ENCODE data around the gene KMT2C.
"Not testable (repeated sequence)": the region's sequence is repeated elsewhere in the genome, so short reads cannot be mapped to it uniquely, and the experiment has no call there.

KMT2C gene

DNA sequence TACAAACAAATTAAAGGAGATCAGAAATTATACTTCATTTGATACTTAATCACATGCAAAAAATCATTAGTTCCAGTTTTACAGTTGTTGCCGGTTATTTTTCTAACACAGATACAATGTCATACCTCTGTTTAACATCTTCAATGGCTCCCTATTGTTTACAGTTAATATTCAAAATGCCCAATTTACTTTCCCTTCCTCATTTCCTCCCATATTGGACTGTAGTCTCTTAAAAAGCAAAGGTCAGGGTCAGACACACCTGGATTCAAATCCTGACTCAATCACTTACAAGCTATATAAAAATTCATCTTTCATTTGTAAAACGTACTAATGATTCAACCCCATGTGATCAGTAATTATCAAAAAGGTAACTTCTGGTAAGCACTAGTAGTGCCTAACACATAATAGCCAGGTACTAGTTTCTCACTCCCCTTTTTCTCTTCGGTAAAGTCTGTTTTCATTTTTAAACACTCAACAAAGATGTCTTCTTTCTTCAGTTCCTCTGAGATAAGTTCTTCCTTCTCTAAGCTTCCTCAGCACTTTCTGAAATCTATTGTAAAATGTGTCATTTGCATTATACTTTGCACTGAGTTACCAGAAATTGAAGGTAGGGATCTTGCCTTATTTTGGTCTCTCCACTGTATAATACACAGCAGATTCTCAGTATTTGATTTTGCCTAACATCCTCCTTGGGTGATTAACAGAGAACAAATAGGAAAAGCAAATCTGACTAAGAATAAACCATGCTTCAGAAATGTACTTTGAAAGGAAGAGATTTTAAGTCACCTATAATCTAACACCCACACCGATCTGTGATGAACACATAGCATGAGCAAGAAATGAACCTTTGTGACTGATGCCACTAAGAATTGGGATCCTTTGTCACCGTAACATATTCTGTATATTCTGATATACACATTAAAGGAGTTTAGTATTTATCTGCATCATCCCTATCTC lies 16.1 kb downstream of the KMT2C start:
- no peak for DNase-seq
- in situ Hi-C loops (cut with HindIII; ENCODE audit: low pct_ligation_motif_present, low pct_unique_long_range_greater_than_20kb, low sequenced_read_pairs): no loop called here

DNA sequence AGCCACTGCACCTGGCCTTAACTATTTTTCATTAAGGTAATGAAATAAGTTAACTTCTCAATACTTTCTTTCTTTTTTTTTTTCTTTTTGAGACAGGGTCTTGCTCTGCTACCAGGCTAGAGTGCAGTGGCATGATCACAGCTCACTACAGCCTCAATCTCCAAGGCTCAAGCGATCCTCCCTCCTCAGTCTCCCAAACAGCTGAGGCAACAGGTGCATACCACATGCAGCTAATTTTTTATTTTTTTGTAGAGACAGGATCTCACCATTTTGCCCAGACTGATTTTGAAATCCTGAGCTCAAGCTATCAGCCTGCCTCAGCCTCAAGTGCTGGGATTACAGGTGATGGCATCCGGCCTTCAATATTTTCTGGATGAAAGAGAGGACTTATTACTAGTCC lies 21.0 kb downstream of the KMT2C start:
- in situ Hi-C loops (cut with HindIII; ENCODE audit: low pct_ligation_motif_present, low pct_unique_long_range_greater_than_20kb, low sequenced_read_pairs): no loop called here
- no peak for DNase-seq

DNA sequence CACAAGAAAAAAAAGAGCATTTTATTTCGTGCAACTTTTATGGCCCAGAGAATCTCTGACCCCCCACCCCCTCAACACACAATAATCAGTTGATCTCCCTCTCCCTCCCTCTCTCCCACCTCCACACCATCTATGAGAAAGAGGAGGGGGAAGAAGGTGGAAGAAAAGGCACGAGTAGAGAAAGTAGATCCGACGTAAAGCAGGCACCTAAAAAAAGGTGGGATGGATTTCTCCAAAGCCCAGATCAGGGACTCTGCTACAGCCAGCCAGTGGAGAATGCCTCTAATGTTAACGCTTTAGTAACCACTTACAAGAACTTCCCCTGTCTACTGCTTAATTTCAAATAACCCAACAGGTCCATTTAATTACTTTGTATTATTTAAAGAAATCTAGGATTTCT lies 24.4 kb downstream of the KMT2C start:
- in situ Hi-C loops (cut with HindIII; ENCODE audit: low pct_ligation_motif_present, low pct_unique_long_range_greater_than_20kb, low sequenced_read_pairs): no loop called here
- DNase-seq: peak; percentile 47

DNA sequence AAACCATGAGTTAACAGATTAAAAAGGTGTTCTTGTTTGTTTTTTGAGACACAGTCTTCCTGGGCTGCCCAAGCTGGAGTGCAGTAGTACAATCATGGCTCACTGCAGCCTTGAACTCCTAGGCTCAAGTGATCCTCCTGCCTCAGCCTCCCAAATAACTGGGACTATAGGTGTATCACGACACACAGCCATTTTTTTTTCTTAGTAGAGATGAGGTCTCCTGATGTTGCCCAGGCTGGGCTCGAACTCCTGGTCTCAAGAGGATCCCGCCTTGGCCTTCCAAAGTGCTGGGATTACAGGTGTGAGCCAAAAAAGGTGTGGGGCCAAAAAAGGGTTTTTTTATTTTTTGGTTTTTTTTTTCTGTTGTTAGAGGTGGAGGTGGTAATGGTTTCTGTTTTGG lies 29.3 kb downstream of the KMT2C start:
- in situ Hi-C loops (cut with HindIII; ENCODE audit: low pct_ligation_motif_present, low pct_unique_long_range_greater_than_20kb, low sequenced_read_pairs): no loop called here
- DNase-seq: no peak

DNA sequence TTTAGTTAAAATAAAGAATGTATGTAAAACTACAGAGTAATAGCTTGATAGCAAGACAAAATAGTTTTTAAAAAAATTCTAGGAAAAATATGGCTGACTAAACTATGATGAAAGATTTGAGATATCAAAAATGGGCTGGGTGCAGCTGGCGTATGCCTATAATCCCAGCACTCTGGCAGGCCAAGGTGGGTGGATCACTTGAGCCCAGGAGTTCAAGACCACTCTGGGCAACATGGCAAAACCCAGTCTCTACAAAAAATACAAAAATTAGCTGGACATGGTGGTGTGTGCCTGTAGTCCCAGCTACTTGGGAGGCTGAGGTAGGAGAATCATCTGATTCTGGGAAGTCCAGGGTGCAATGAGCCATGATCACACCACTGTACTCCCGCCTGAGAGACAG lies 29.8 kb downstream of the KMT2C start:
- in situ Hi-C loops (cut with HindIII; ENCODE audit: low pct_ligation_motif_present, low pct_unique_long_range_greater_than_20kb, low sequenced_read_pairs): not testable (repeated sequence)

DNA sequence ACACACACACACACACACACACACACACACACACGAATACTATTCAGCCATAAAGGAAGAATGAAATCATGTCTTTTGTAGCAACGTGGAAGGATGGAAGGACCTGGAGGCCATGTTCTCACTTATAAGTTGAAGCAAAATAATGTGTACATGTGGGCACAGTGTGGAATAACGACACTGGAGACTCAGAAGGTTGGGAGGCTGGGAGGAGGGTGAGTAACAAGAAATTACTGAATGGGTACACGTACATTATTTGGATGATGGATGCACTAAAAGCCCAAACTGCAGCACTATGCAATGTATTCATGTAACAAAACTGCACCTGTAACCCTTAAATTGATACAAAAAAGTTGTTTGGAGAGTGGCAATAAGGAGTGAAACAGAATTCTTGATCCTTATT lies 32.1 kb downstream of the KMT2C start:
- in situ Hi-C loops (cut with HindIII; ENCODE audit: low pct_ligation_motif_present, low pct_unique_long_range_greater_than_20kb, low sequenced_read_pairs): no loop called here
- DNase-seq: no peak

More for the DNA sequence above, 29.8 kb downstream of the KMT2C start:
- not testable (repeated sequence) for DNase-seq

DNA sequence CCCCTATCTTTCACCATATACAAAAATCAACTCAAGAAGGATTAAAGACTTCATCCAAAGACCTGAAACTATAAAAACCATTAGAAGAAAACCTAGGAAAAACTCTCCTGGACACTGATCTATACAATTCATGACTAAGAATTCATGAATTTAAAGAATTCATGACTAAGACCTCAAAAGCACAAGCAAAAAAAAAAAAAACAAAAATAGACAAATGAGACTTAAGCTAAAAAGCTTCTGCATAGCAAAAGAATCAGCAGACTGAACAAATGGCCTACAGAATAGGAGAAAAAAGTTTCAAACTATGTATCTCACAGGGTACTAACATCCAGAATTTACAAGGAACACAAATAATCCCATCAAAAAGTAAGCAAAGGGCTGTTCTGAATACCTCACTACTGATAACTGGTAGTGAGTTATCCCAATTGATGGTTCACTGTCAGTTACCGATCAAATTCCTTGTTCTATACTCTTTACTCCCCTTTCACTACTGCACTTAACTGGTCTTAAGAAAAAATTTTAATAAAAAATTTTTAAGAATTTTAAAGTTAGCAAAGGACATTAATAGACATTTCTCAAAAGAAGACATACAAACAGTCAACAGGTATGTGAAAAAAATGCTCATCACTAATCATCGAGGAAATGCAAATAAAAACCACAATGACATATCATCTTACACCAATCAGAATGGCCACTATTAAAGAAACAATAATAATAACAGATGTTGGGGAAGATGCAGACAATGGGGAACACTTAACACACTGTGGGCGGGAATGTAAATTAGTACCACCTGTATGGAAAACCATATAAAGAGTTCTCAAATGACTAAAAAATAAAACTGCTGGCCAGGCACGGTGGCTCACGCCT lies 33.2 kb downstream of the KMT2C start:
- DNase-seq: peak; percentile 74
- in situ Hi-C loops (cut with HindIII; ENCODE audit: low pct_ligation_motif_present, low pct_unique_long_range_greater_than_20kb, low sequenced_read_pairs): no loop called here

DNA sequence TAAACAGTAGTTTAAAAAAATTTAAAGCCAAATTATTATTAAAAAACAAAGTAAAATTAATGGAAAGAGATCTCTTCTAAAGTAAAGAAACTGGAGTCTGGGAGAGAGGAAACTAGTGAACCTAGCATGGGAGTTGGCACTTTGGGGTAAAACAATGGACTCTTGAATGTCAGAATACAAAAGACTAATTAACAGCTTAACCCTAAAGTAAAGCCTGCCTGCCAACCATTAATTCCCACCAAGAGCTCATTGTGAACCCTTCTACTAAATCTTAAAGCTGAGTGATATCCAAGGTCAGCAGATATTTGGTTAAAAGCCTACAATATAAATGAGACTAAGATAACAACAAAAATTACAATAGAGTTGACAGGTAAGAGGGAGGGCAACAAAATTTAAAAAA lies 36.5 kb downstream of the KMT2C start:
- DNase-seq: no peak
- in situ Hi-C loops (cut with HindIII; ENCODE audit: low pct_ligation_motif_present, low pct_unique_long_range_greater_than_20kb, low sequenced_read_pairs): no loop called here

DNA sequence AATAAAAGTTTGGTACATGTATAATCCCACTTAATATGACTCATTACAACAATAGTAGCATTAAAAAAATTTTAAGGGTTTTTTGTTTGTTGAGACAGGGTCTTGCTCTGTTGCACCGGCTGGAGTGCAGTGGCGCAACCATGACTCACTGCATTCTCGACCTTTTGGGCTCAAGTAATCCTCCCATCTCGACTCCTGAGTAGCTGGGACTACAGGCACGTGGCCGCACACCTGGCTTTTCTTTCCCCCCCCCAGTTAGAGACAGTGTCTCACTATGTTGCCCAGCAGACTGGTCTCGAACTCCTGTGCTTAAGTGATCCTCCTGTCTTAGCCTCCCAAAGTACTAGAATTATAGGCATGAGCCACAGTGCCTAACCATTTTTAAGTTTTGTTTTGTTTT lies 40.7 kb downstream of the KMT2C start:
- DNase-seq: no peak
- in situ Hi-C loops (cut with HindIII; ENCODE audit: low pct_ligation_motif_present, low pct_unique_long_range_greater_than_20kb, low sequenced_read_pairs): no loop called here

DNA sequence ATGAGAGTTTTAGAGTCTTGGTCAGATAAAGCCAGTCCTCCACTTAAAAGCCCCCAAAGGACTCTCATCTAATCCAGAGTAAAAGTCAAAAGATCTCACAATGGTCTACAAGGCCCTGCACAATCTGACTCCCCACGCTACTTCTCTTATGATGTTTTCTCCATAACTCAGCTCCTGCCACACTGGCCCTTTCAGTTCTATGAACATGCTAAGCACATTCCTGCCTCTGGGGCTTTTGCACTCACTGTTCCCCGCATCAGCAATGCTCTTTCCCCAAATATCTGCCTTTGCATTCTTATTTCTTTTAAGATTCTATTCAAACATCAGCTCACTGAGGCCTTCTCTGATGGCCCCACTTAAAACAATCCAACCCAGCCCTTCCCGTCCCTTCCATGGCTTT lies 41.6 kb downstream of the KMT2C start:
- DNase-seq: peak; percentile 67
- in situ Hi-C loops (cut with HindIII; ENCODE audit: low pct_ligation_motif_present, low pct_unique_long_range_greater_than_20kb, low sequenced_read_pairs): not testable (repeated sequence)

DNA sequence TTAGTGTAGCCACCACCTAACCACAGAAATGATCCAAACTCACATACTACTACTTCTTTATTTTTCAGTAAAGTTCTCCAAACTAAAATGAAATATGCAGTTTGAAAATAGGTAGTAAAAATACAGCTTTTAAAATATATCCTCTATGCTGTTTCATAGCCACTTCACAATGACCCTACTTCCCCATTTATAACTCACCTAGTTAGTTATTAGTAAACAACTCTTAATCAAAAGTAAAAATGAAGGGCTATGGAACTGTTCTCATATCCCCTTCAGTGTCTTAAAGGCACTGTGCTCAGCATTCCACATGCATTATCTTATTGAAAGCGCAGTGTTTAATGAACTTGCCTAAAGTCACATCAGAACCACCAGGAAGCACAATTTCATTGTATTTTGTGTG lies 43.5 kb downstream of the KMT2C start:
- in situ Hi-C loops (cut with HindIII; ENCODE audit: low pct_ligation_motif_present, low pct_unique_long_range_greater_than_20kb, low sequenced_read_pairs): no loop called here
- no peak for DNase-seq

DNA sequence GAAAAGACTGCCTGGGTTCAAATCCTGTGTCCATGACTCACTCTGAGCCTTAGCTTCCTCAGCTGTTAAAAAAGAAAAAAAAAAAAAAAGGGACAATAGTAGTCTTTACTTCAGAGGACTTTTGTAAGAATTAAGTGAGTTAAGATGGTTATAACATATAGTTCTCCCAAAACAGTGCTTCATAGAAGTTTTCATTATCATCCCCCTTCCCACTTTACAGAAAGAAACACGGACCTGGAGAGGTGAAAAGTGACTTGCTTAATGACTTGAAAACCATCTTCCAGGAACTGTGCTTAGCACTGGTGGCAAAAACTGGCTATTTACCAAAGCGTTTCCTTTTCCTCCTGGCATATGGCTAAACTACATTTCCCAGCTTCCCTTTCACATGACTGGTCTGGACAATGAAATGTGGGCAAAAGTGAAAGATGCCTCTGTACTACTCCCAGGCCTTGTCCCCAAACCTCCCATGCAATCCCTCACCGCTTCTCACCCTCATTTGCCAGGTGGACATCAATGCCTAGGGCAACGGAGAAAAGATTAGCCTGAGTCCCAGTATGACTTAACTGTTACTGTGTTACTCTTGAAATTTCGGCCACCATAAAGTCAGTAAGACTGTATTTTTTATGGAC lies 49.6 kb downstream of the KMT2C start:
- DNase-seq; in situ Hi-C loops (cut with HindIII; ENCODE audit: low pct_ligation_motif_present, low pct_unique_long_range_greater_than_20kb, low sequenced_read_pairs): not testable (repeated sequence)

DNA sequence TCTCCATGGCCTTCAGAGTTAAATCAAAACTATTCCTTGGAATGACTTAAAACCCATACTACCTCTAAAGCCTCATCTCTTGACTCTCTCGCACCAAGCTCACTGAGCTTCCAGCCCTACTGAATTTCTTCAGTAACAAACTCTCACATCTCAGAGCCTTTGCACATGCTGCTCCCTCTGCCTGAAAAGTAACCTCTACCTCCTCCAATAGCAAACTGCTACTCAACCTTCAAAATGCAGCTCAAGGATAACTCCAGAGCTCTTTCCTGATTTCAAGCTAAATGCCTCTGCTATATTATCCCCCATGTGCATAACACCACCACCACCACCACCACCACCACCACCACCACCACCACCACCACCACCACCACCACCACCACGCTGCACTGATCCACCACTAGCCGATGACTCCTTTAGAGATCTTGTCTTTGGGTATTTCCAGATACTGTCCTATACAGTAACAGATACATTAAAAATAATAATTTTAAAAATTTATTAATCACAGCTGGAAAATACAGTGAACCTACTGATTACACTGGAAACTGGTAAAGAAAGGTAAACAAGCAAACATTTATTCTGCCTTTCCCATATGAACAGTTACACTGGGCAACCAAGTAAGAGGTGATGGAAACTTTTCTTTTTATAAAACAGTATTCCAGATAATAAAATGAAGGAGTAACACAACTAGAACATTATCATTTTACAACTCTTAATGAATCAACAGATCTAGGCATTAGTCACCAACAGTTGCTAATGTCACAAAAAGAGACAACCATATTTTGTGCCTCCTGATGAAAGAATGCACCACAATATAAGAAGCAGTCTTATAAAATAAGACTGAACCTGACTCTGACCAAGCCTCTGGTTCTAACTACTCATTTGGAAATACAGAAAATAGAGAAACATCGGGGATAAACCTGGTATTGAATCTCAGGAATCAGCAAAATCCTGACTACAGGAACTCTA lies 51.3 kb downstream of the KMT2C start:
- in situ Hi-C loops (cut with HindIII; ENCODE audit: low pct_ligation_motif_present, low pct_unique_long_range_greater_than_20kb, low sequenced_read_pairs): not testable (repeated sequence)

DNA sequence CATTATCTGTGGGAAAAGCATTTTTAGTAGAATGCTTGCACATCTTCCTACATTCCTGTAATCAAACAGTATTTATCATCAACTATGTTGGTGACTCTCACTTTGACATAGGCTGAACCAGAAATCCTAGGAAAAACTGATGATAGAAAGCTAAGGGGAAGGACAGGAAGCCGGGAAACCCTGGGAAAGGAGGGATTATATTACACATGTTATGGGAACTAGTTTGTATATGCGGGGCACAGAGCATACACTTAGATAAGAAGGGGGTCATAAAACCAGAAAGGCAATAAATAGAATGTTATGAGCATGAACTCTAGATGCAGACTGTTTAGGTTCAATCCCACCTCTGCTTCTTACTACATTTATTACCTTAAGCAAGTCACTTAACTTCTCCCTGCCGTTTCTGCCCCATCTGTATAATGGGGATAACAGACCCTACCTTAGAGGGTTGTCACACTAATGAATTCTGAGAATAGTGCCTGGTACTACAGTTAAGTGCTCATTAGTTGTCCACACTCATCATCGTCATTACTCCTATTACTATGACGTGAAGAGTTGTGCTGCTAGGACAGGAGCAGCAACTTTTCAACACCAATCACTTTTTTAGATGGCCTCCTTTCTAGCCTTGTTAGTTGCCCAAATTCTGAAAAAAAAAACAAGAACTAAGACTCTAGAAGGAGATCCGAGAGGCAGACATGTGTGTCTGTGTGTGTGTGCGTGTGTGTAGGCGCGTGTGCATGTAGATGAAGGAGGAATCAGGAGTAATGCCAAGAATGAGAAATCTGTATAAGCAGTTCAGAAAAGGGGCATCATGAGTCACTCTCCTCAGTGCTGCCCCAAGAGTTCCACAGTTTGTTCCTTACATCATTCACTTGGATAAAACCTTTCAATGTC lies 52.2 kb downstream of the KMT2C start:
- in situ Hi-C loops (cut with HindIII; ENCODE audit: low pct_ligation_motif_present, low pct_unique_long_range_greater_than_20kb, low sequenced_read_pairs): no loop called here
- no peak for DNase-seq

More for the DNA sequence above, 51.3 kb downstream of the KMT2C start:
- DNase-seq: not testable (repeated sequence)

DNA sequence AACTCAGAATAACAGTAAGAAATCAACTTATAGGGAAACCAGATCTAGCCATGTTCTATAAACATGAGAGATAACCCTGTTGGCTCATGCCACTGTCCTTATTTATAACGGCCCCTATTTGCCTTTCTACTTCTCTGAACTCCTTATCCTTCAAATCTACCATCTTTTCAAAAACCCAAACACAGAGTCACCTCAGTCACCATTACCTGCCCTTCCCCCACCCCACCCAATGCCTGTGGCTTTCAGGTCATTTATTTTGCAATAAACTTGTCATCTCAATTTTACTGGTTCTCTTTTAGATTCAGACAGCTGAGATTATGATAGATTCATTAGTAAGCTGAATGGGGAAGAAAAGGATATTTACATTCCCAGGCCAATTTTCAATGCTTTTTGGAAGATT lies 53.6 kb downstream of the KMT2C start:
- in situ Hi-C loops (cut with HindIII; ENCODE audit: low pct_ligation_motif_present, low pct_unique_long_range_greater_than_20kb, low sequenced_read_pairs): no loop called here
- no peak for DNase-seq

DNA sequence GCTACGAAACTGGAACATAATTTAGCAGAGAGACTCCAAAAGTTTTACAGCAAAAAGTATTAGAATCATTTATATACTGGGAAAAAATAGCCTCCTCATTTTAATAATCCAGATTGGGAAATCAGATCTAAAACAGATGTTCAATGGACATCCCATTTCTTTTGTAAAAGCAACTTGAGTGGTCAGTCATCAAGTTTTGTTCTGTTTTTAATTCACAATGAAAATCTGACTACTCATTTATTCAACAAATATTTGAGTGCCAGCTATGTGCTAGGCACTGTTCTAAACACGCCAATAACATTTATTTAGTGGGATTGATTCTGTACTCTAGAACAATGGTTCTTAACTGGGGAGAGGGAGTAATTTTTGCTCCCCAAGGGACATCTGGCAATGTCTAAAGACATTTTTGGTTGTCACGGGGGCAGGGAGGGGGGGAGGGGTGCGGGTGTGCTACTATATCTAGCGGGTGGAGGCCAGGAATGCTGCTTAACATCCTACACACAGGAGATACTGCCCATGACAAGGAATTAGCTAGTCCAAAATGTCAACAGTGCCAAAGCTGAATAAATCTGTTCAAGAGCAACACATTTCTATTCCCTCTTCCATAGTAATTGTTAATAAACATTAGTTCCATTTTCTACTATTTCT lies 54.7 kb downstream of the KMT2C start:
- in situ Hi-C loops (cut with HindIII; ENCODE audit: low pct_ligation_motif_present, low pct_unique_long_range_greater_than_20kb, low sequenced_read_pairs); DNase-seq: not testable (repeated sequence)

DNA sequence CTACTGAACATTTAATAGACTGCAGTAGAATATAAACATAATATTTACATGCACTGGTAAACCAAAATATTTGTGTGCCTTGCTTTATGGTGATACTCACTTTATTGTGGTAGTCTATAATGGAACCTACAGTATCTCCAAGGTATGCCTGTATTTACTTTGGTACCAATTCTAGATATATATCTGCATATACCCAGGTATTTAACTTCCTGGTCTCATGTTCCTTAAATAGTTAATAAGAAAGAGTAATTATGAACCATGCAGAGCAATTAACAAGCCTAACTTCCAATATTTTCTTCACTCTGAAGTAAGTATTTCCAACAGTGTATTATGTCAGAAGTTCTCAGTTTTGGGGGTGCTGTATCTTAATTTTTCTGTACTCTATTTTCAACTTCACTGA lies 57.3 kb downstream of the KMT2C start:
- in situ Hi-C loops (cut with HindIII; ENCODE audit: low pct_ligation_motif_present, low pct_unique_long_range_greater_than_20kb, low sequenced_read_pairs): not testable (repeated sequence)

More for the DNA sequence above, 57.3 kb downstream of the KMT2C start:
- not testable (repeated sequence) for DNase-seq
